ENCODE data around the gene SPATA2. TPM values are rescaled to one million over a fixed set of nuclear protein-coding genes. Genes with fewer than 3 reads are reported as not detected.
"Not testable (repeated sequence)": the region's sequence is repeated elsewhere in the genome, so short reads cannot be mapped to it uniquely, and the experiment has no call there.

SPATA2 gene
- total RNA-seq, 1 experiment from 2014 or later = 4.2 TPM

GRCh38 chr20:49872056-49872455 is 43.3 kb downstream of the SPATA2 start:
- no peak for DNase-seq (ENCODE audit: low read depth)
- in situ Hi-C loops (cut with HindIII; ENCODE audit: low pct_unique_long_range_greater_than_20kb, low sequenced_read_pairs) = no loop called here

- no peak for DNase-seq (ENCODE audit: low read depth)
- in situ Hi-C loops (cut with HindIII; ENCODE audit: low pct_unique_long_range_greater_than_20kb, low sequenced_read_pairs) = no loop called here
Observed at GRCh38 chr20:49871391-49871948, 43.9 kb downstream of the SPATA2 start.

- in situ Hi-C loops (cut with HindIII; ENCODE audit: low pct_unique_long_range_greater_than_20kb, low sequenced_read_pairs) = no loop called here
- DNase-seq (ENCODE audit: low read depth) = no peak
Observed at GRCh38 chr20:49870261-49870660, 45.1 kb downstream of the SPATA2 start.

GRCh38 chr20:49868964-49869363 is 46.4 kb downstream of the SPATA2 start:
- in situ Hi-C loops (cut with HindIII; ENCODE audit: low pct_unique_long_range_greater_than_20kb, low sequenced_read_pairs) = no loop called here
- no peak for DNase-seq (ENCODE audit: low read depth)

GRCh38 chr20:49868538-49868937 is 46.8 kb downstream of the SPATA2 start:
- in situ Hi-C loops (cut with HindIII; ENCODE audit: low pct_unique_long_range_greater_than_20kb, low sequenced_read_pairs) = no loop called here
- no peak for DNase-seq (ENCODE audit: low read depth)

- no peak for DNase-seq (ENCODE audit: low read depth)
- in situ Hi-C loops (cut with HindIII; ENCODE audit: low pct_unique_long_range_greater_than_20kb, low sequenced_read_pairs) = no loop called here
Observed at GRCh38 chr20:49867453-49868215, 47.7 kb downstream of the SPATA2 start.

- no peak for DNase-seq (ENCODE audit: low read depth)
- in situ Hi-C loops (cut with HindIII; ENCODE audit: low pct_unique_long_range_greater_than_20kb, low sequenced_read_pairs) = no loop called here
Observed at GRCh38 chr20:49866051-49866450, 49.3 kb downstream of the SPATA2 start.

- DNase-seq (ENCODE audit: low read depth) = no peak
- in situ Hi-C loops (cut with HindIII; ENCODE audit: low pct_unique_long_range_greater_than_20kb, low sequenced_read_pairs) = no loop called here
Observed at GRCh38 chr20:49865559-49865958, 49.8 kb downstream of the SPATA2 start.

- in situ Hi-C loops (cut with HindIII; ENCODE audit: low pct_unique_long_range_greater_than_20kb, low sequenced_read_pairs) = no loop called here
- DNase-seq (ENCODE audit: low read depth) = no peak
Observed at GRCh38 chr20:49863666-49864065, 51.7 kb downstream of the SPATA2 start.

- in situ Hi-C loops (cut with HindIII; ENCODE audit: low pct_unique_long_range_greater_than_20kb, low sequenced_read_pairs) = no loop called here
- DNase-seq (ENCODE audit: low read depth) = no peak
Observed at GRCh38 chr20:49862607-49863200, 52.6 kb downstream of the SPATA2 start.

GRCh38 chr20:49861232-49861631 is 54.1 kb downstream of the SPATA2 start:
- DNase-seq (ENCODE audit: low read depth); in situ Hi-C loops (cut with HindIII; ENCODE audit: low pct_unique_long_range_greater_than_20kb, low sequenced_read_pairs): not testable (repeated sequence)

- in situ Hi-C loops (cut with HindIII; ENCODE audit: low pct_unique_long_range_greater_than_20kb, low sequenced_read_pairs) = no loop called here
- no peak for DNase-seq (ENCODE audit: low read depth)
Observed at GRCh38 chr20:49859807-49860206, 55.5 kb downstream of the SPATA2 start.

- in situ Hi-C loops (cut with HindIII; ENCODE audit: low pct_unique_long_range_greater_than_20kb, low sequenced_read_pairs) = no loop called here
Observed at GRCh38 chr20:49859011-49859410, 56.3 kb downstream of the SPATA2 start.

GRCh38 chr20:49858076-49858585 is 57.2 kb downstream of the SPATA2 start:
- DNase-seq (ENCODE audit: low read depth) = no peak
- in situ Hi-C loops (cut with HindIII; ENCODE audit: low pct_unique_long_range_greater_than_20kb, low sequenced_read_pairs) = no loop called here

More at GRCh38 chr20:49859011-49859410, 56.3 kb downstream of the SPATA2 start:
- no peak for DNase-seq (ENCODE audit: low read depth)

GRCh38 chr20:49856904-49857303 is 58.4 kb downstream of the SPATA2 start:
- DNase-seq (ENCODE audit: low read depth) = no peak
- in situ Hi-C loops (cut with HindIII; ENCODE audit: low pct_unique_long_range_greater_than_20kb, low sequenced_read_pairs) = no loop called here

GRCh38 chr20:49854190-49854875 is 61.0 kb downstream of the SPATA2 start:
- DNase-seq (ENCODE audit: low read depth) = no peak
- in situ Hi-C loops (cut with HindIII; ENCODE audit: low pct_unique_long_range_greater_than_20kb, low sequenced_read_pairs) = no loop called here

- DNase-seq (ENCODE audit: low read depth) = peak; percentile 89
- in situ Hi-C loops (cut with HindIII; ENCODE audit: low pct_unique_long_range_greater_than_20kb, low sequenced_read_pairs) = no loop called here
Observed at GRCh38 chr20:49853640-49854039, 61.7 kb downstream of the SPATA2 start.
